ENCODE results near the gene STYXL1.
"Not testable (repeated sequence)": the region's sequence is repeated elsewhere in the genome, so short reads cannot be mapped to it uniquely, and the experiment has no call there.

- not testable (repeated sequence) for TF ChIP-seq CTCF (conservative IDR thresholded peaks at IDR 0.05; ENCODE audit: low read depth in 2 of 2); EZH2 (IDR thresholded peaks at IDR 0.05; ENCODE audit: low read depth, unreplicated experiment); ZNF331 (CRISPR knock-in tag; IDR thresholded peaks at IDR 0.05; ENCODE audit: low read depth); NANOG (IDR thresholded peaks at IDR 0.05; ENCODE audit: borderline replicate concordance); REST (IDR thresholded peaks at IDR 0.05; ENCODE audit: unreplicated experiment); CREB1 (CRISPR knock-in tag; IDR thresholded peaks at IDR 0.05; ENCODE audit: low read depth); POLR2AphosphoS5 (IDR thresholded peaks at IDR 0.05; ENCODE audit: low read depth)
Measured at GRCh38 chr7:76084115-76084514, 36.3 kb upstream of the STYXL1 start.

Data from GM23338 (cell line).